ENCODE measurements around the gene FRMD7. TPM values are rescaled to one million over a fixed set of nuclear protein-coding genes. Genes with fewer than 3 reads are reported as not detected.
"Not testable (repeated sequence)": the region's sequence is repeated elsewhere in the genome, so short reads cannot be mapped to it uniquely, and the experiment has no call there.

Gene FRMD7
- total and polyA plus RNA-seq, 9 donors, result 0.02 to 0.37 (median 0.32) TPM; not detected in 5

- no peaks in the 10 kb centered on the region for H3K9me3 ChIP-seq
- H3K36me3 ChIP-seq, result no peaks in the 10 kb centered on the region
- H3K4me3 ChIP-seq, result no peak overlapping the region
- no peak for DNase-seq
- intact Hi-C loops (cut with DNase I), result loop anchor here in 1 of 4 donors (5.0 kb wide), 1 partner anchor 1972 kb away; no protein-coding TSS in a partner anchor
- no peak overlapping the region for H3K27ac ChIP-seq
- no peaks in the 10 kb centered on the region for H3K27me3 ChIP-seq
- H3K4me1 ChIP-seq (ENCODE audit: insufficient read depth), result no peaks in the 10 kb centered on the region
- no peak for TF ChIP-seq CTCF (IDR thresholded peaks at IDR 0.05)
- no peak for TF ChIP-seq POLR2A (IDR thresholded peaks at IDR 0.05)
- no peak for TF ChIP-seq EP300 (IDR thresholded peaks at IDR 0.05)
Observed at GRCh38 chrX:132114607-132115006, 13.2 kb downstream of the FRMD7 start.

- H3K36me3 ChIP-seq, result no peaks in the 10 kb centered on the region
- H3K4me3 ChIP-seq, result no peak overlapping the region
- H3K4me1 ChIP-seq (ENCODE audit: insufficient read depth), result no peaks in the 10 kb centered on the region
- H3K27me3 ChIP-seq, result no peaks in the 10 kb centered on the region
- no peaks in the 10 kb centered on the region for H3K9me3 ChIP-seq
- TF ChIP-seq POLR2A (IDR thresholded peaks at IDR 0.05), result no peak
- TF ChIP-seq EP300 (IDR thresholded peaks at IDR 0.05), result no peak
- no peak for TF ChIP-seq CTCF (IDR thresholded peaks at IDR 0.05)
- intact Hi-C loops (cut with DNase I), result no loop called here
- no peak for DNase-seq
- H3K27ac ChIP-seq, result no peak overlapping the region
Observed at GRCh38 chrX:132107291-132107690, 20.5 kb downstream of the FRMD7 start.

GRCh38 chrX:132101799-132102198 lies 26.0 kb downstream of the FRMD7 start:
- Histone ChIP-seq H3K4me3 (no peak overlapping the region), H3K4me1 (ENCODE audit: insufficient read depth) (no peaks in the 10 kb centered on the region), H3K27me3 (no peaks in the 10 kb centered on the region), H3K36me3 (no peaks in the 10 kb centered on the region), H3K27ac (no peak overlapping the region), H3K9me3 (no peaks in the 10 kb centered on the region)
- TF ChIP-seq POLR2A (IDR thresholded peaks at IDR 0.05), result no peak
- no peak for TF ChIP-seq EP300 (IDR thresholded peaks at IDR 0.05)
- TF ChIP-seq CTCF (IDR thresholded peaks at IDR 0.05), result no peak
- intact Hi-C loops (cut with DNase I), result no loop called here
- 79 to 82% (median 79%) methylated on average over 9 of the region's 9 CpGs for WGBS, 3 donors
- DNase-seq, result no peak

GRCh38 chrX:132101206-132101605 lies 26.6 kb downstream of the FRMD7 start:
- H3K27me3 ChIP-seq, result no peaks in the 10 kb centered on the region
- H3K36me3 ChIP-seq, result no peaks in the 10 kb centered on the region
- TF ChIP-seq EP300 (IDR thresholded peaks at IDR 0.05), result no peak
- TF ChIP-seq CTCF (IDR thresholded peaks at IDR 0.05), result no peak
- no peak for TF ChIP-seq POLR2A (IDR thresholded peaks at IDR 0.05)
- H3K4me1 ChIP-seq (ENCODE audit: insufficient read depth), result no peaks in the 10 kb centered on the region
- no peak overlapping the region for H3K27ac ChIP-seq
- no peaks in the 10 kb centered on the region for H3K9me3 ChIP-seq
- intact Hi-C loops (cut with DNase I), result no loop called here
- WGBS, 3 donors, result 67 to 79% (median 71%) methylated on average over 4 of the region's 4 CpGs
- no peak overlapping the region for H3K4me3 ChIP-seq
- no peak for DNase-seq

GRCh38 chrX:132098704-132099103 lies 29.1 kb downstream of the FRMD7 start:
- intact Hi-C loops (cut with DNase I); H3K27ac ChIP-seq; H3K27me3 ChIP-seq; H3K9me3 ChIP-seq; H3K36me3 ChIP-seq; DNase-seq; H3K4me3 ChIP-seq; H3K4me1 ChIP-seq (ENCODE audit: insufficient read depth): not testable (repeated sequence)
- 47 to 56% (median 50%) methylated on average over 4 of the region's 4 CpGs for WGBS, 3 donors

Data from ovary (tissue), 9 donors.